ENCODE measurements around the gene TET1. TPM values are rescaled to one million over a fixed set of nuclear protein-coding genes. Genes with fewer than 3 reads are reported as not detected.
"Not testable (repeated sequence)": the region's sequence is repeated elsewhere in the genome, so short reads cannot be mapped to it uniquely, and the experiment has no call there.

TET1 gene
- total RNA-seq = 10 to 100 TPM in 1 of 3 donors, 1 to 10 TPM in 2; 6.9 to 12.8 (median 6.9) TPM

DNA sequence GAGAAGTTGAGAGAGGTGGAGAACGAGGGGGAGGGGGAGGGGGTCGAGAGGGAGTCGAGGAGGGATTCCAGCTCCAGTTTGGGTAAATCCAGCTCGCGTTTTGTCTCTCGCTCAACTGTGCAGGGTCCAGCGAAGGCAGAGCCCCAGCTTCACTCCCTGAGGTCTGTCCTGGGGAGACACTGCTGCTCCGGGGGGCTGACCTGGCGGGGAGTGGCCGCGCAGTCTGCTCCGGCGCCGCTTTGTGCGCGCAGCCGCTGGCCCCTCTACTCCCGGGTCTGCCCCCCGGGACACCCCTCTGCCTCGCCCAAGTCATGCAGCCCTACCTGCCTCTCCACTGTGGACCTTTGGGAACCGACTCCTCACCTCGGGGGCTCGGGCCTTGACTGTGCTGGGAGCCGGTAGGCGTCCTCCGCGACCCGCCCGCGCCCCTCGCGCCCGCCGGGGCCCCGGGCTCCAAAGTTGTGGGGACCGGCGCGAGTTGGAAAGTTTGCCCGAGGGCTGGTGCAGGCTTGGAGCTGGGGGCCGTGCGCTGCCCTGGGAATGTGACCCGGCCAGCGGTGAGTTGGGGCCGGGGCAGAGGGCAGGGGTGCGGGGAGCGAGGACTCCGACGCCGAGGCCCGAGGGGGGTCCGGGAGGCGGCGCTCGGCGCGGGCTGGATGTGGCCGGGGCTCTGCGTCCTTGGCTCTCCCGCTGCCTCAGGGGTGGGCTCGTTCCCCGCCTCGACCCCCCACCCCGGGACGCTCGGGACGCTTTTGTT is at the start of gene TET1:
Gene TET1, plus strand, starts transcription at position 152 of the 757 bp plus-strand sequence. CDS start 12,002 bp downstream, outside the sequence.
- Histone ChIP-seq H3K4me1 (no peaks in the 10 kb centered on the region), H3K27me3 (no peaks in the 10 kb centered on the region), H3K36me3 (no peaks in the 10 kb centered on the region), H3K9me3 (no peaks in the 10 kb centered on the region), H3K27ac (peak within 1 kb of the TSS; percentile 58 to 79), H3K4me3 (peak within 1 kb of the TSS; percentile 69 to 98 (median 82))
- intact Hi-C loops (cut with DNase I; ENCODE audit: low total_unique reads) = loop anchor here (2.0 kb wide), 1 partner anchor 42 kb away; no protein-coding TSS in a partner anchor
- TF ChIP-seq POLR2A (IDR thresholded peaks at IDR 0.05) (no peak), POLR2AphosphoS5 (IDR thresholded peaks at IDR 0.05) (no peak)
- TF ChIP-seq, protein P1, sequence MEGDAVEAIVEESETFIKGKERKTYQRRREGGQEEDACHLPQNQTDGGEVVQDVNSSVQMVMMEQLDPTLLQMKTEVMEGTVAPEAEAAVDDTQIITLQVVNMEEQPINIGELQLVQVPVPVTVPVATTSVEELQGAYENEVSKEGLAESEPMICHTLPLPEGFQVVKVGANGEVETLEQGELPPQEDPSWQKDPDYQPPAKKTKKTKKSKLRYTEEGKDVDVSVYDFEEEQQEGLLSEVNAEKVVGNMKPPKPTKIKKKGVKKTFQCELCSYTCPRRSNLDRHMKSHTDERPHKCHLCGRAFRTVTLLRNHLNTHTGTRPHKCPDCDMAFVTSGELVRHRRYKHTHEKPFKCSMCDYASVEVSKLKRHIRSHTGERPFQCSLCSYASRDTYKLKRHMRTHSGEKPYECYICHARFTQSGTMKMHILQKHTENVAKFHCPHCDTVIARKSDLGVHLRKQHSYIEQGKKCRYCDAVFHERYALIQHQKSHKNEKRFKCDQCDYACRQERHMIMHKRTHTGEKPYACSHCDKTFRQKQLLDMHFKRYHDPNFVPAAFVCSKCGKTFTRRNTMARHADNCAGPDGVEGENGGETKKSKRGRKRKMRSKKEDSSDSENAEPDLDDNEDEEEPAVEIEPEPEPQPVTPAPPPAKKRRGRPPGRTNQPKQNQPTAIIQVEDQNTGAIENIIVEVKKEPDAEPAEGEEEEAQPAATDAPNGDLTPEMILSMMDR (IDR thresholded peaks at IDR 0.05) = no peak
- peak in 1 of 2 donors; percentile 54 for DNase-seq (ENCODE audit: low spot score in 2 of 2)

- H3K36me3 ChIP-seq; DNase-seq (ENCODE audit: low spot score in 2 of 2); intact Hi-C loops (cut with DNase I; ENCODE audit: low total_unique reads): not testable (repeated sequence)
Observed at GRCh38 chr10:68516216-68516615, 43.9 kb upstream of the TET1 start.

DNA sequence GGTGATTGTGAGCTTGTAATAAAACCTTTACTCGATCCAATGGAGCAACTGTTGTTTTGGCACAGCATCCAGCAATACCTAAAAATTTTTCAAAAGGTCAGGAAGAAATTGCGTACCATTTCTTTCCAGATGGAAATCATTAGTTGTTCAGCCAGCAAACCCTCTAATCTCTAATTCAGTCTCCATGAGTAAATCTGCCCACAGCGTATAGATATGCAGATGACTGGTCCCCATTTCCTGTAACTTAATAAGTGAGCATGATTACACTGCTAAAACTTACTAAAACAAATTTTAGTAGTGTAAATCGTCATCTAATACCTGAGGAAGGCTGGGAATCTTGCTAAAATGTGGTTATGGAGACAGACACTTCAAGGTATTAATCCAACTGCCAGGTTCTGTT is 43.4 kb upstream of the TET1 start:
- TF ChIP-seq, protein P1 (IDR thresholded peaks at IDR 0.05) = no peak
- no peak for TF ChIP-seq POLR2A (IDR thresholded peaks at IDR 0.05)
- TF ChIP-seq POLR2AphosphoS5 (IDR thresholded peaks at IDR 0.05) = no peak
- intact Hi-C loops (cut with DNase I; ENCODE audit: low total_unique reads) = no loop called here
- Histone ChIP-seq H3K27ac (no peak overlapping the region), H3K9me3 (no peaks in the 10 kb centered on the region), H3K36me3 (no peaks in the 10 kb centered on the region), H3K4me1 (no peaks in the 10 kb centered on the region), H3K27me3 (no peaks in the 10 kb centered on the region), H3K4me3 (no peak overlapping the region)
- no peak for DNase-seq (ENCODE audit: low spot score in 2 of 2)

More at GRCh38 chr10:68516216-68516615, 43.9 kb upstream of the TET1 start:
- H3K4me1 ChIP-seq, H3K9me3 ChIP-seq, H3K27ac ChIP-seq, H3K4me3 ChIP-seq, H3K27me3 ChIP-seq: not testable (repeated sequence)

- Histone ChIP-seq H3K36me3 (no peaks in the 10 kb centered on the region), H3K4me3 (no peak overlapping the region), H3K4me1 (no peaks in the 10 kb centered on the region), H3K27me3 (no peaks in the 10 kb centered on the region), H3K9me3 (no peaks in the 10 kb centered on the region), H3K27ac (no peak overlapping the region)
- TF ChIP-seq POLR2AphosphoS5 (IDR thresholded peaks at IDR 0.05) (no peak), POLR2A (IDR thresholded peaks at IDR 0.05) (no peak)
- TF ChIP-seq, protein P1 (IDR thresholded peaks at IDR 0.05) = no peak
- intact Hi-C loops (cut with DNase I; ENCODE audit: low total_unique reads) = no loop called here
- DNase-seq (ENCODE audit: low spot score in 2 of 2) = no peak
Observed at GRCh38 chr10:68517188-68517587, 42.9 kb upstream of the TET1 start.

- DNase-seq (ENCODE audit: low spot score in 2 of 2); intact Hi-C loops (cut with DNase I; ENCODE audit: low total_unique reads); H3K27me3 ChIP-seq; H3K9me3 ChIP-seq; H3K4me3 ChIP-seq; H3K4me1 ChIP-seq; H3K36me3 ChIP-seq; H3K27ac ChIP-seq: not testable (repeated sequence)
Observed at GRCh38 chr10:68518609-68519008, 41.5 kb upstream of the TET1 start.

GRCh38 chr10:68525490-68526038 is 34.6 kb upstream of the TET1 start:
- H3K27me3 ChIP-seq; H3K4me1 ChIP-seq; H3K36me3 ChIP-seq; H3K27ac ChIP-seq; DNase-seq (ENCODE audit: low spot score in 2 of 2); H3K9me3 ChIP-seq; intact Hi-C loops (cut with DNase I; ENCODE audit: low total_unique reads); H3K4me3 ChIP-seq: not testable (repeated sequence)
